ENCODE measurements around the gene AHSG.

AHSG gene

DNA sequence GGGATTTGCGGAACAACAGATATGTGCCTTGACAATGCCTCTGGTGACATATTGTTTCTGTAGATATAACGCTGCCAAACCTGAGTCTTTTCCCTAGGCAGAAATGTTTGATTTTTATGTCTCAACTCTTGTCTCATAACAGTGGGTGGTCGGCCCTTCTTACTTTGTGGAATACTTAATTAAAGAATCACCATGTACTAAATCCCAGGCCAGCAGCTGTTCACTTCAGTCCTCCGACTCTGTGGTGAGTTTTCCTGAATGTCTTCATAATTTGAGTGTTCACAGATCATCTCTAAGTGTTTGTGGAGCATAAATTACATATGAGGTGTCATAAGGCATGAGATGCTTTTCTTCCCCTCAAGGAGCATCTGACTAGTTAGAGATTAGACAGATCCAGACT lies 33.2 kb downstream of the AHSG start:
- no peak overlapping the region for H3K4me3 ChIP-seq (ENCODE audit: low read length, poor library complexity, severe bottlenecking)
- no peaks in the 10 kb centered on the region for H3K9me2 ChIP-seq (replicated peaks; ENCODE audit: low read depth, low read length)
- H3K27me3 ChIP-seq (ENCODE audit: insufficient read depth, low read length, poor library complexity, severe bottlenecking): no peaks in the 10 kb centered on the region
- no peaks in the 10 kb centered on the region for H4K20me1 ChIP-seq (ENCODE audit: insufficient read depth, low read length, poor library complexity, severe bottlenecking)
- H2AFZ ChIP-seq (ENCODE audit: low read length): no peak overlapping the region
- no peaks in the 10 kb centered on the region for H3F3A ChIP-seq (ENCODE audit: low read depth)
- no peaks in the 10 kb centered on the region for H3K9me3 ChIP-seq (ENCODE audit: insufficient read depth, low read depth, low read length)
- no peak overlapping the region for H3K4me2 ChIP-seq (ENCODE audit: low read depth, low read length, poor library complexity, severe bottlenecking)
- H3K79me2 ChIP-seq (ENCODE audit: insufficient read depth, low read length): no peaks in the 10 kb centered on the region
- H3K4me1 ChIP-seq (ENCODE audit: insufficient read depth, low read length, poor library complexity, severe bottlenecking): peaks cover 9% of the 10 kb centered on the region
- H3K9ac ChIP-seq (ENCODE audit: low read depth, low read length, poor library complexity, severe bottlenecking): no peak overlapping the region
- no peaks in the 10 kb centered on the region for H3K36me3 ChIP-seq (ENCODE audit: insufficient read depth, low read length)
- TF ChIP-seq EZH2phosphoT487 (IDR thresholded peaks at IDR 0.05; ENCODE audit: borderline replicate concordance): no peak
- TF ChIP-seq, protein P1, sequence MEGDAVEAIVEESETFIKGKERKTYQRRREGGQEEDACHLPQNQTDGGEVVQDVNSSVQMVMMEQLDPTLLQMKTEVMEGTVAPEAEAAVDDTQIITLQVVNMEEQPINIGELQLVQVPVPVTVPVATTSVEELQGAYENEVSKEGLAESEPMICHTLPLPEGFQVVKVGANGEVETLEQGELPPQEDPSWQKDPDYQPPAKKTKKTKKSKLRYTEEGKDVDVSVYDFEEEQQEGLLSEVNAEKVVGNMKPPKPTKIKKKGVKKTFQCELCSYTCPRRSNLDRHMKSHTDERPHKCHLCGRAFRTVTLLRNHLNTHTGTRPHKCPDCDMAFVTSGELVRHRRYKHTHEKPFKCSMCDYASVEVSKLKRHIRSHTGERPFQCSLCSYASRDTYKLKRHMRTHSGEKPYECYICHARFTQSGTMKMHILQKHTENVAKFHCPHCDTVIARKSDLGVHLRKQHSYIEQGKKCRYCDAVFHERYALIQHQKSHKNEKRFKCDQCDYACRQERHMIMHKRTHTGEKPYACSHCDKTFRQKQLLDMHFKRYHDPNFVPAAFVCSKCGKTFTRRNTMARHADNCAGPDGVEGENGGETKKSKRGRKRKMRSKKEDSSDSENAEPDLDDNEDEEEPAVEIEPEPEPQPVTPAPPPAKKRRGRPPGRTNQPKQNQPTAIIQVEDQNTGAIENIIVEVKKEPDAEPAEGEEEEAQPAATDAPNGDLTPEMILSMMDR (conservative IDR thresholded peaks at IDR 0.05; ENCODE audit: low read length): no peak

DNA sequence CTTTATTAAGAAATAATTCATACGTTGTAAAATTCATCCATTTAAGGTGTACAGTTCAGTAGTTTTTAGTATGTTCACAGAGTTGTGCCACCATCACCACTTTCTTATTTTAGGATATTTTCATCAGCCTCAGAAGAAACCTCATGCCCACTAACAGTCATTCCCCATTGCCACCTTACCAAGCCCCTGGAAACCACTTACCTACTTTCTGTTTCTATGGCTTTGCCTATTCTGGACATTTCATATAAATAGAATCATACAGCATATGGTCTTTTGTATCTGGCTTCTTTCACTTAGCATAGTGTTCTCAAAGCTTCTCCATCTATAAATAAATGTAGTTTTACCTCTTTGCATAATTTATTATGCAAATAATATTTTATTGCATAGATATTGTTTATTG lies 34.0 kb downstream of the AHSG start:
- Histone ChIP-seq H3K9ac (ENCODE audit: low read depth, low read length, poor library complexity, severe bottlenecking) (no peak overlapping the region), H3K36me3 (ENCODE audit: insufficient read depth, low read length) (no peaks in the 10 kb centered on the region), H3K4me3 (ENCODE audit: low read length, poor library complexity, severe bottlenecking) (no peak overlapping the region), H3K9me2 (replicated peaks; ENCODE audit: low read depth, low read length) (no peaks in the 10 kb centered on the region), H3K9me3 (ENCODE audit: insufficient read depth, low read depth, low read length) (no peaks in the 10 kb centered on the region), H2AFZ (ENCODE audit: low read length) (no peak overlapping the region), H3K79me2 (ENCODE audit: insufficient read depth, low read length) (no peaks in the 10 kb centered on the region), H3F3A (ENCODE audit: low read depth) (no peaks in the 10 kb centered on the region), H3K4me2 (ENCODE audit: low read depth, low read length, poor library complexity, severe bottlenecking) (no peak overlapping the region), H3K4me1 (ENCODE audit: insufficient read depth, low read length, poor library complexity, severe bottlenecking) (peaks cover 6% of the 10 kb centered on the region), H3K27me3 (ENCODE audit: insufficient read depth, low read length, poor library complexity, severe bottlenecking) (no peaks in the 10 kb centered on the region), H4K20me1 (ENCODE audit: insufficient read depth, low read length, poor library complexity, severe bottlenecking) (no peaks in the 10 kb centered on the region)
- no peak for TF ChIP-seq EZH2phosphoT487 (IDR thresholded peaks at IDR 0.05; ENCODE audit: borderline replicate concordance)
- TF ChIP-seq, protein P1 (conservative IDR thresholded peaks at IDR 0.05; ENCODE audit: low read length): no peak

DNA sequence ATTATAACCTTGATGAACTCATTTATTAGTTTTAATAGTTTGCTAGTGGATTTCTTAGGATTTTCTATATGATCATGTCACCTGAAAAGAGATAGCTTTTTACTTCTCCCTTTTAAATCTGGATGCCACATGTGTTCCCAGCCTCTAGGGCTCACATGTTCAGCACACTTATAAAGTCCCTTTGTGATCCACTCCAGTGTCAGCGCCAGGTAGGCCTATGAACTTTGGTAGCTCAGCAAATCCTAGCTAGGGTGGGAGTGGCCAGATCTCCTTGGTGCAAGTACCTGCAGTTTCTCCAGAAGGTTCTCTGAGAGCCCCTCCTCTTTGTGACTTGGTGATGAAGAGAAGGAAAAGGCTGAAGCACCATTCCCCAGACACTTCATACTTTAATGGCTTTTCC lies 36.0 kb downstream of the AHSG start:
- no peak overlapping the region for H3K9ac ChIP-seq (ENCODE audit: low read depth, low read length, poor library complexity, severe bottlenecking)
- no peaks in the 10 kb centered on the region for H3K36me3 ChIP-seq (ENCODE audit: insufficient read depth, low read length)
- H2AFZ ChIP-seq (ENCODE audit: low read length): no peak overlapping the region
- no peak overlapping the region for H3K4me2 ChIP-seq (ENCODE audit: low read depth, low read length, poor library complexity, severe bottlenecking)
- H3K9me2 ChIP-seq (replicated peaks; ENCODE audit: low read depth, low read length): no peaks in the 10 kb centered on the region
- no peaks in the 10 kb centered on the region for H4K20me1 ChIP-seq (ENCODE audit: insufficient read depth, low read length, poor library complexity, severe bottlenecking)
- H3K4me1 ChIP-seq (ENCODE audit: insufficient read depth, low read length, poor library complexity, severe bottlenecking): no peaks in the 10 kb centered on the region
- H3K79me2 ChIP-seq (ENCODE audit: insufficient read depth, low read length): no peaks in the 10 kb centered on the region
- H3K4me3 ChIP-seq (ENCODE audit: low read length, poor library complexity, severe bottlenecking): no peak overlapping the region
- no peaks in the 10 kb centered on the region for H3F3A ChIP-seq (ENCODE audit: low read depth)
- H3K9me3 ChIP-seq (ENCODE audit: insufficient read depth, low read depth, low read length): no peaks in the 10 kb centered on the region
- no peaks in the 10 kb centered on the region for H3K27me3 ChIP-seq (ENCODE audit: insufficient read depth, low read length, poor library complexity, severe bottlenecking)
- no peak for TF ChIP-seq EZH2phosphoT487 (IDR thresholded peaks at IDR 0.05; ENCODE audit: borderline replicate concordance)
- TF ChIP-seq, protein P1 (conservative IDR thresholded peaks at IDR 0.05; ENCODE audit: low read length): no peak

Data from Loucy (cell line).